ENCODE results near the gene ILDR2.
A peak's percentile ranks its signal among the peaks of the same experiment; 100 is the strongest.
"Not testable (repeated sequence)": the region's sequence is repeated elsewhere in the genome, so short reads cannot be mapped to it uniquely, and the experiment has no call there.

The ILDR2 gene

DNA sequence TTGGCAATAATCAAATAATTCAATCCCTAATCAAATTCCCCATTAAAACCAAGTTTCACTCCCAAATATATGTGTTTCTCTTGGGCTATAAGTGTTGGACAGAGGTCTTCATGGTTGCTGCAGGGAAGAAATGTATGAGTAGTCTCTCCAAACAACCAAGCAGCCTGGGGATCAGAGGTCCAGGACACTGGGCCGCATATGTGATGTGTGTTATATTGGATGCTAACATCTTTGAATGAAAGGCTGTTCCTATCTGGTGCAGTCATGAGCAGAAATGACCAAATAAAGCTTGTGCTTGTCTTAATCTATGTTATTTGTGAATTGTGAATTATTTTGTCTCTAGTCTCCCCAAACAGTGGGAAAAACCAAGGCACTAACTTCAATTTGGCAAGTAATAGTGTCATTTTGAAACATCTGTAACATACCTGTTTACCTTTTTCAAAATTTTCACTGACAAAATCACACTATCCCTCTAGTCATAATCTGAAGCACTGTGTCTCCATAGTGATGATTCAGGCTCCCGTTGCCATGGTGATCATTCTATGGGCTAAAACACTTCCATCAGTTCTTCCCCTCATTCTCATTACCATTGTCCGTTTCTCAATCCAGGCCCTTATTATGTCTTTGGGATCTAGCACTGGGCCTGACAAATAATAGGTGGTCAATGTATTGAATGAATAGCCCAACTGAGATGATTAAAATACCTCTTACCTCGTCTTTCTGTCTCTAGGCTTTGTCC, 86.8 kb downstream of the ILDR2 start:
- DNase-seq (ENCODE audit: low spot score), result no peak

DNA sequence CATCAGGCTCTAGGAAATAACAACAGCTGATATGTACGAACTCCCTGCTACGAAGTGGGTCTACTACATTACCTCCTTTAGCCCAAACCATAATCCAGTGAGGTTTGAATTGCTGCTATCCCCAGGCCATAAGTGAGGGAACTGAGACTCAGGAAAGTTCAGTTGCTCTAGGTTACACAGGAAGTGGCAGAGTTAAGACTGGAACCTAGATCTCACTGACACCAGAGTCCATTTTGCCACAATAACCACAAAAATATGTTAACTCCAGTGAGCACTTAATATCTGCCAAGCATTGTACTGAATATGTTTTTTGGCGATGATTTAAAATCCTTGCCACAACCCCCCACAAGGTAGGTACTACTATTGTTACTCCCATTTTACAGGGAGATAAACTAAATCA, 90.4 kb downstream of the ILDR2 start:
- DNase-seq (ENCODE audit: low spot score), result no peak

DNA sequence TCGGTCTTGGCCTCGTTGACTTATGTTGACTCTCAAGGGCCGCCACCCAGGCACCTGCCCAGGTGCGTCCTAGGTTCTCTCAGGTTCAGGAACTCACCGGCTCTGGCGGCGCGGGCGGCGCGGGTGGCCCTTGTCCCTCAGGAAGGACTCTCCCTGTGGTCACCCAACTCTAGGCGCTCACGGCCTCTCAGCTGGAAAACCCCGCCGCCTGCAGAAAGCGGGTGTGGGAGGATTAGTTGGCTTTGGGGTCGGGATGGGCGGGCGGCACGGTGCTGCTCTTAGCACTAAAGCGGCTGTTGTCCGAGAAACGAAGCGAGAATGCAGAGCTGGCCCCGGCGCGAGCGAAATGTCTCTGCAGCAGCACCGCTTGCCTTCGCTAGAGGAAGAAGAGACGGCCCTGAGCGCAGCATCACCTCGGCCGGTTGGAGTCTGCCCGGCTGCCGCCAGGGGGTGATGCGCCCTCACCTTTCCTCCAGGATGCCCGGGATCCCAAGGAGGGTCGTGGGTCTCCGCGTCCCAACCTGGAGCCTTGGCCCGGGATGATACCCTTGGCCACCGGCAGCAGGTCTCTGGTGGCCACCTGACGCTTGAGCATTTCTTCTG, 91.2 kb downstream of the ILDR2 start:
- no peak for DNase-seq (ENCODE audit: low spot score)

DNA sequence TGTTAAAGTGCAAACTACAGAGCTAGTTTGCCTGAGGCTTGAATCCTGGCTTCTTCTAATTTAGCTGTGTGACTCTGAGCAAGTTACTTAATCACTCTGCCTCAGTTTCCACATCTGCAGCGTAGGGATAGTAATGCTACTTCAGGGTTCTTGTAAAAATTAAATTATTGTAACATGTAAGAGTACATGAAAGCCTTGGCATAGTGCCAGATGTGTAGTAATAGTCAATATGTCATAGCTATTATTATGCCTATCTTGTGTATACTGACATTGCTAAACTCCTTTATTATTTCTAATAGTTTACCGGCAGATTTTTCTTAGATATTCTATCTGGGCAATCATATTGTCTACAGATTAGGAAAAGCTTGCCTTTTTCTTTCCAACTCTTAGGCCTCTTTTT, 92.4 kb downstream of the ILDR2 start:
- no peak for DNase-seq (ENCODE audit: low spot score)

DNA sequence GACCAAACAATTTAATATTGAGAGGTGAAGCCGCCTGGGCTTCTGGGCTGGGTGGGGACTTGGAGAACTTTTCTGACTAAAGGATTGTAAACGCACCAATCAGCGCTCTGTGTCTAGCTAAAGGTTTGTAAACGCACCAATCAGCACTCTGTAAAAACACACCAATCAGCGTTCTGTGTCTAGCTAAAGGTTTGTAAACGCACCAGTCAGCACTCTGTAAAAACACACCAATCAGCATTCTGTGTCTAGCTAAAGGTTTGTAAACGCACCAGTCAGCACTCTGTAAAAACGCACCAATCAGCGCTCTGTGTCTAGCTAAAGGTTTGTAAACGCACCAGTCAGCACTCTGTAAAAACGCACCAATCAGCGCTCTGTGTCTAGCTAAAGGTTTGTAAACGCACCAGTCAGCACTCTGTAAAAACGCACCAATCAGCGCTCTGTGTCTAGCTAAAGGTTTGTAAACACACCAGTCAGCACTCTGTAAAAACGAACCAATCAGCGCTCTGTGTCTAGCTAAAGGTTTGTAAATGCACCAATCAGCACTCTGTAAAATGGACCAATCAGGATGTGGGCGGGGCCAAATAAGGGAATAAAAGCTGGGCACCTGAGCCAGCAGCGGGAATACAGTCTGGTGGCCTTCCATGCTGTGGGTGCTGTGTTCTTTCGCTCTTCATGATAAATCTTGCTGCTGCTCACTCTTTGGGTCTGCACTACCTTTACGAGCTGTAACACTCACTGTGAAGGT, 97.0 kb downstream of the ILDR2 start:
- DNase-seq (ENCODE audit: low spot score), result not testable (repeated sequence)

DNA sequence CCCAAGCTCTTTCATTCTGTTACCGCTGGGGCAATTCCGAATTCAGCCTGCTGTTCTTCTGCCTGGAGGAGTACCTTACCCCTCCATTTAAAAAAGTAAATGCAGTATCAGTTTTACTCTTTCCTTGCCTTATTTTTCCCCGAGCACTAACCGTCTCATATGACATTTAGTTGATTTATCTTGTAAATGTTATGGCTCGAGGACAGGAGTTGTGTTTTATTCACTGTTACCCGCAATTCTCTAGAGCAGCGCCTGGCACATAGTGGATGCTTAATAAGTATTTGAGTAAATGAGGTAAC, 98.9 kb downstream of the ILDR2 start:
- no peak for DNase-seq (ENCODE audit: low spot score)

DNA sequence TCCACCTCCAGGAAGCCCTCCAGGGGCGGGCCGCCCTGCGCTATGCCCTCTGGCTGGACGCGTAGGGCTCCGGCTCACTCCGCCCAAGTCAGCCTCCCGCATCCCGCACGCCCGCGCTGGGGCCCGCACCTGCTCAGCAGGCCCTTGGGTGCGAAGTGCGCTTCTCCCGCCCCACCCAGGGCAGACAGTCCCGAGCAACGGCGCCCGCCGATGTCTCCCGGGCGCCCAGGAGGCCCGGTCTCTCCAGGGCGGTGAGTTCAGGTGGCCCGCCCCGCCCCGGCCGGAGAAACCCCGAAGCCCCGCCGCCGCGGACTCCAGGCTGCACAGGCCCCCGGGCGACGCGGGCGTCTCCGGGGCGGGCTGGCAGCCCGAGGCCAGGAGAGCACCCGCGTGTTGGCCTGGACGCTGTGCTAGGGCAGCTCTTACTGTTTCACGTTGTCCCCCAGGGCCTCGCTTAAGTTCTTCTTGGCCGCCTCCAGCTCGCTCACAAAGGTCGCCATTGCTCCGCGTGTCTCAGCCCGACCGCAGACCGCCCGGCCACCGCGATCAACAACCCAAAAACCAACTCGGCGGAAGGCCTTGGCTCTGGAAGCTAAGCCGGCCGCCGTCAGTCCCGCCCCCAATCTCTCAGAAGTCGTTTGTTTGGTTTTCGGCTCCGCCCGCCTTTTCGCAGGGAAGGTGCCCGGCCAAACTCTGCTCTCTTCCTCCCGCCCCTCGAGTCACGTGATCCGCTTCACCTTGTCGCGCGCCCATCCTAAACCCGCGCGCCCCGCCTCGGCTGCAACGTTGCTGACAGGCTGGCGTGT, 99.4 kb downstream of the ILDR2 start, which contains the start of gene TADA1:
Gene TADA1, minus strand, starts transcription at position 531 of the 806 bp plus-strand sequence. Its CDS starts 31 bp downstream, at position 500.
- peak; percentile 98 for DNase-seq (ENCODE audit: low spot score)

DNA sequence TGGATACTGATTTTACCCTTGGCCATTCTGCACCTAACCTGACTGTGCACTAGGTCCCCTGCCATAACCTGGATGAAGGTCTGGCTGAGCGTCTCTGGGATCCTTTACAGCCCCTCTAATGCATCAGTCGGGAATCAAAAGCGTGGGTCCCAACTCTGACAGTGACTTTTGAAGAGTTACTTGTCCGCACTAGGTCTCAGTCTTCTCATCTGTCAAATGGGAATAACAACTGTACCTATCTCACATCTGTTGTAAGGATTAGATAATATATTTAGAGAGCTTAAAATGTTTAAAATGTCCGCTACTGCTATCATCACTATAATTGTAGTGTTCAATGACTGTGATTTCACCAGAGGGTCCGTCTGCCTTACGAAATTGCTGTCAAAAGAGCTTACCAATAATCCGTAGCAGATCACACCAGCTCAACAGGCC, 100.0 kb downstream of the ILDR2 start:
- no peak for DNase-seq (ENCODE audit: low spot score)

DNA sequence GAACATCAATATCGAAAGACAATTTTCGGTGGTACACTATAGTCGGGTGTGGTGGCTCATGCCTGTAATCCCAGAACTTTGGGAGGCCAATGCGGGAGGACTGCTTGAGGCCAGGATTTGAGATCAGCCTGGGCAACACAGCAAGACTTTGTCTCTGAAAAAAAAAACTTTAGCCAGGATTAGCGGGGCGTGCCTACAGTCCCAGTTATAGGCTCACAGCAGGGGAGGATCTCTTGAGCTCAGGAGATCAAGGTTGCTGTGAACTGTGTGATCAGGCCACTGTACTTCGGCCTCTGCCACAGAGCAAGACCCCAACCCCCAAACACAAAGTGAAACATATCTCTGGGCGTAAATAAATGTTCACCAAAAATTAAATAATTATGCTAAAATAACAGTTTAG, 100.9 kb downstream of the ILDR2 start:
- no peak for DNase-seq (ENCODE audit: low spot score)

DNA sequence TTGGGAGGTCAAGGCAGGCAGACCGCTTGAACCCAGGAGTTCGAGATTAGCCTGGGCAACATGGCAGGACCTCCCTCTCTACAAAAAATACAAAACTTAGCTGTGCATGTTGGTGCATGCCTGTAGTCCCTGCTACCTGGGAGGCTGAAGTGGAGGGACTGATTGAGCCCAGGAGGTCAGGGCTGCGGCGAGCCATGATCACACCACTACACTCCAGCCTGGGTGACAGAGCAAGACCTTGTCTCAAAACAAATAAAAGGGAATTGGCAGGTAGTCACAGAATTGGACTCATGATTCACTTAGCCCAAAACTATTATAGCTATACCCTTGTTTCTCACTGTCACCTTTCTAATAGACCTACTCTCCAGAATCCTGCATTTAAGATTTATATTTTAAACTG, 104.8 kb downstream of the ILDR2 start:
- DNase-seq (ENCODE audit: low spot score), result no peak

DNA sequence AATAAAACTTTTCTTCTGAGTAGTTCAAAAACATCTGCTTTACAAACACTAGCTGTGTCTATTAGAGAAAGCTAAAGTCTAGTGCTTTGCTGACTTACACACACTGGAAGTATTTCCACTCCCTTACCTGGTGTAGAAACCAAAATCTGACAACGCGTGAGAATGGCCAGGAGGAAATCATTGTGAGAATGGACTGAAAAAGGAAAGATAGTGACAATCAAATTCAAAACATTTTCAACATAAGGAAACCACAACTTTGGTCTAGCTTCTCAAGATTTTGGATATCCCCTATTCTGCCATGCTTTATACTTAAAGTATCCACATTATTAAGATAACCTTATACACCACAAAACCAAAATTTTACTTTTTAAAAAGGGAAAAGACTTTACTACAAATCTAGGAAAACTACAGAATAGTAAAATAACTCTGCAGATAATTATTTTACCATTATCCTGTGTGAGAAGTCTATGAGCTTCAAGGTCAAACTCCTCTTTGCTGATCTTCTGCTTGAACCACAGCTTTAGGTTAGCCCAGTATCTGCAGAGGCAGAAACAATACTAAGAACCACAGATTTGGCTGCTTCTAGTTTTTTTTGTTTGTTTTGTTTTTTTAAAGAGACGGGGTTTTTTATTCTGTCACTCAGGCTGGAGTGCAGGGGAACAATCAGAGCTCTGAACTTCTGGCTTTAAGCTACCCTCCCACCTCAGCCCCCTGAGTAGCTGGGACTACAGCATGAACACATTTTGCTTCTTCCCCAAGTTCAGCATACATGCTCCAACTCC, 105.8 kb downstream of the ILDR2 start:
- no peak for DNase-seq (ENCODE audit: low spot score)

DNA sequence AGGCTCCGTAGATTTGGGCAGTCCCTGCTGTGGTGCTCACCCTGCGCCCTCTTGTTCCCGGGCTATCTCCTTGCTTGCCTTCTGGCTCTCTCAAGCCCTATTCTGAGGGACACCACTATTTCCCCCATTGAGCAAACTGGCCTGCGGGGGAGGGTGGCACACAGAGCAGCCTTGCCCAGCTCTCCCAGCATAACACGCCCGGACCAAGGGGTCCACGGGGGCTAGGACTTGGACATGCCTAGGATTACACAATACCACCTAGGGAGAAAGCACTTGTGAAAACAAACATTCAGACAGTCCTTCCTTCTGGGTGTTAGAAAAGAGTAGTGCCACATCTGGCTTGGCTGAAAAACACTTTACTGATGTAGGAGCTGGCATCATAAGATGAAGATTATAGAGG, 106.7 kb downstream of the ILDR2 start:
- no peak for DNase-seq (ENCODE audit: low spot score)

DNA sequence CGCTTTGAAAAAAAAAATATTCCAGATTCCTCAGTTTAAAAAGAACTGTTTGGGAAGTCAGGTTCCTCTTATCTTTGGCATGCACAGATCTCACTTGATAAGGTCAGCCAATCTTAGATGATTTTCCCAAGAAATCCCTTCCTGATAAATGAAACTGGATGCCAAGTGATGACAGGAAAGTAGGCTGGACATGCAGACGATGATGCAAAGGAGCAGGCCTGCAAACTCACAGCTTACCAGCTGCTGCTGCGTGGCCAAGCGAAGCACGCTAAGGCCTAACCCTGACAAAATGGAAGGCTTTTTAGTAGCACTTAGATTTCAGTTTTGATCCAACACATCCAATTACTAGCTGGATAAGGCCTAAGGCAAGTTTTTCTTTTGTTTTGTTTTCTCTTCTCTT, 109.4 kb downstream of the ILDR2 start:
- DNase-seq (ENCODE audit: low spot score), result no peak

DNA sequence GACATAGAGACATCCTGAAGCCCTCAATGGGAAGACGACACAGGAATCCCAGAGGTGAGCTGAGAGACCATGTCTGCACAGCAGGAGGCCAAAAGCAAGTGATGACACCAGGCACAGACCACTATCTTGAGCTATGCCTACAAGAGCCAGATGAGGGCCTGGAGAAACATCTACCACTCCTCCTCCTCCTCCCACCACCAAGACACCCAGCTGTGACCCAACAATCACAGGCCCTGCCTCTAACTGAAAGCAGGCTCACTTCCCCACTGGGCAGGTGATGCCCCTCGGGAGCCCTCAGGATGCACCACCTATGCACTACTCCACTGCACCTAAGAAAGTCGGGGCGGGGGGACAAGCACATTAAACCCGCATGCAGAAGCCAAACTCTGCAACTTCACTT, 115.7 kb downstream of the ILDR2 start:
- no peak for DNase-seq (ENCODE audit: low spot score)

DNA sequence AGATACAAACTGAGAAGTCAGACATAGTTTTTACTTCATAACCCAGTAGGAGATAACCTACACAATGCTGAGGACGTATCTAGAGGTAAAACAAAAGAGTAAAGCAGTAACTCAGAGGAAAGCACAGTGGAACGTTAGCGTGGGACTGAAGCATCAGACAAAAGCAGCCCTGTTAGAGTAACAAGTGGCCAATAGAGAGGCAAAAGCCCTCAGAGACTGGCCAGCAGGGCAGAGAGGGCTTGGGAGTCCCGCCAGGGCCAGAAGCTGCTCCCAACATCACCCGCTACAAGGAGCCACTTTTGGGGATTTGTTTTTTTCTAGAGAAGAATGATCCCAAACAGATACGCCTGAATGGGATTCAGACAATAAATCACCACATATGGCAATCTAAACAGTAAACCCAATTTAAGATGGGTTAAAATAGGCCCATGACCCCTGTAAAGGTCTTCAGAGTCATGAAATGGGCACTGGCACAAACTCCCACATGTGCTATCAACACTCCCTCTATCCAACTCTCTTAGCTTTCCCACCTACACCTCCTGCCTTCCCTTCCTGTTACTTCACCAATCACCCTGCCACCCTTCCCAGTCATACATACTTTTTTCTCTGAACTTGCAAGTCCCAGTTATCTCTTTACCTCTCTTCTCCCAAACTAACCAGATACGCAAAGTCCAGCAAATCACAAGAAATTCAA, 116.5 kb downstream of the ILDR2 start:
- no peak for DNase-seq (ENCODE audit: low spot score)

Data from D341Med (cell line).